Heart left ventricle (tissue), 16 donors: ENCODE results near the gene WHRN. TPM values are rescaled to one million over a fixed set of nuclear protein-coding genes. Genes with fewer than 3 reads are reported as not detected.

ENCODE experiments used
- ATAC-seq, 4 donors: fragments of 200-7000 bp; cut with Tn5 transposase; one replicate each; pipeline ENCODE4 v1.9.1; 2020 to 2022; ENCODE audit warnings: moderate library complexity in 4 of 4, mild to moderate bottlenecking in 3 of 4, moderate number of reproducible peaks in 1 of 4
- DNase-seq, 5 donors: peaks; one replicate each; pipeline ENCODE4 v3.0.0-alpha.2; 2020
- H3K27ac ChIP-seq, 12 donors: fragments of 200-600 bp; sonication (generic) in 4 of 12; one replicate each; pipeline versions ENCODE4 v1.5.0 to v1.8.0; 2016 to 2022; ENCODE audit warnings: mild to moderate bottlenecking in 2 of 12
- H3K27me3 ChIP-seq, 9 donors: fragments of 200-600 bp; sonication (generic) in 2 of 9; one replicate each; pipeline versions ENCODE4 v1.5.1 to v1.8.0; 2016 to 2022; ENCODE audit warnings: mild to moderate bottlenecking in 3 of 9
- H3K36me3 ChIP-seq, 9 donors: fragments of 200-600 bp; sonication (generic) in 2 of 9; one replicate each; pipeline versions ENCODE4 v1.5.0 to v1.8.0; 2018 to 2022; ENCODE audit warnings: mild to moderate bottlenecking in 2 of 9
- H3K4me1 ChIP-seq, 12 donors: fragments of 200-600 bp; sonication (generic) in 4 of 12; one replicate each; pipeline versions ENCODE4 v1.5.0 to v1.8.0; 2016 to 2022; ENCODE audit warnings: mild to moderate bottlenecking in 3 of 12
- H3K4me3 ChIP-seq, 12 donors: fragments of 200-600 bp; sonication (generic) in 4 of 12; one replicate each; pipeline versions ENCODE4 v1.5.0 to v1.8.0; 2017 to 2022; ENCODE audit warnings: mild to moderate bottlenecking in 9 of 12, moderate library complexity in 4 of 12
- H3K9me3 ChIP-seq, 12 donors: fragments of 200-600 bp; sonication (generic) in 4 of 12; one replicate each; pipeline versions ENCODE4 v1.5.0 to v1.8.0; 2016 to 2022; ENCODE audit warnings: mild to moderate bottlenecking in 1 of 12
- CTCF ChIP-seq, 12 donors: fragments of 200-600 bp; sonication (generic) in 4 of 12; IDR thresholded peaks; one replicate each; pipeline versions ENCODE4 v1.5.0 to v1.8.0; 2018 to 2022; ENCODE audit warnings: antibody characterized with exemption in 12 of 12, mild to moderate bottlenecking in 5 of 12
- POLR2A ChIP-seq, 2 donors: fragments of 450-650 bp; IDR thresholded peaks; one replicate each; pipeline ENCODE4 v1.6.1; 2017; ENCODE audit warnings: antibody characterized with exemption in 2 of 2, mild to moderate bottlenecking in 2 of 2, moderate library complexity in 2 of 2
- WGBS, 4 donors: extraction: QIAGEN DNeasy Blood & Tissue Kit in 2 of 4; methylation state at CpG; one replicate each; pipeline versions ENCODE4 v1.1.5 to v1.1.7; 2013 to 2018; 5-methylcytosine and 5-hydroxymethylcytosine counted together
- intact Hi-C, 10 donors: fragments of 100-400 bp; cut with DNase I; formaldehyde crosslinking; loops; one replicate each; pipeline versions ENCODE4 v1.11.1 to v1.14.2; 2022
- polyA plus RNA-seq, 2 donors: library from polyadenylated mRNA; stranded (reverse); fragments of 200-250 nt; gene quantifications; one replicate each; pipeline ENCODE4 v1.2.3, GENCODE V29; 2013
- total RNA-seq, 9 donors: library from RNA; depleted of rRNA in 2 of 9; stranded (reverse); fragments of >200 nt in 2 of 9; fragmentation: NEBNext Ultra II Directional in 3 of 9; extraction: Animal tissue kit (Norgen Biotek cat#: 25700) in 3 of 9; gene quantifications; one replicate each; pipeline versions ENCODE4 v1.1.0 to v1.2.4, GENCODE V29; 2016 to 2023
- donor health status: ischemic (EF 13 %, LVEDD 7.1; RV severe dilation, severe dysfunction).
- donor health status: healthy with polysubstance abuse.
- donor health status: DM: no; HTN: yes; CAD: no.
- donor health status: DM: no; HTN: no; CAD: no.
- donor health status: ischemic (EF 25% LVEDD 6.9; RV normal size, moderate dysfunction).
- donor health status: ischemic (EF 25% LVEDD 5.7; RV mildly dilated, moderate dysfunction).
- donor health status: healthy.
- donor health status: DM: yes; HTN: yes; CAD: no.
- donor health status: ischemic (EF 35%, LVEDD 5.7; RV mildly dilated, moderate dysfunction).
- donor health status: nonischemic (EF 11% LVEDD 7.7; RV severe dilation, severe dysfunction).
- donor health status: DM: yes; HTN: yes; CAD: no.
- donor health status: PGD.
- donor health status: ischemic (EF 29% LVEDD 5.4; RV normal size, mild dysfunction).
- donor health status: nonischemic (EF 23%, LVEDD 6.1; RV moderate dilation, normal function).

Gene WHRN
- total and polyA plus RNA-seq, 11 donors, result 0.12 to 1.4 (median 0.56) TPM

DNA sequence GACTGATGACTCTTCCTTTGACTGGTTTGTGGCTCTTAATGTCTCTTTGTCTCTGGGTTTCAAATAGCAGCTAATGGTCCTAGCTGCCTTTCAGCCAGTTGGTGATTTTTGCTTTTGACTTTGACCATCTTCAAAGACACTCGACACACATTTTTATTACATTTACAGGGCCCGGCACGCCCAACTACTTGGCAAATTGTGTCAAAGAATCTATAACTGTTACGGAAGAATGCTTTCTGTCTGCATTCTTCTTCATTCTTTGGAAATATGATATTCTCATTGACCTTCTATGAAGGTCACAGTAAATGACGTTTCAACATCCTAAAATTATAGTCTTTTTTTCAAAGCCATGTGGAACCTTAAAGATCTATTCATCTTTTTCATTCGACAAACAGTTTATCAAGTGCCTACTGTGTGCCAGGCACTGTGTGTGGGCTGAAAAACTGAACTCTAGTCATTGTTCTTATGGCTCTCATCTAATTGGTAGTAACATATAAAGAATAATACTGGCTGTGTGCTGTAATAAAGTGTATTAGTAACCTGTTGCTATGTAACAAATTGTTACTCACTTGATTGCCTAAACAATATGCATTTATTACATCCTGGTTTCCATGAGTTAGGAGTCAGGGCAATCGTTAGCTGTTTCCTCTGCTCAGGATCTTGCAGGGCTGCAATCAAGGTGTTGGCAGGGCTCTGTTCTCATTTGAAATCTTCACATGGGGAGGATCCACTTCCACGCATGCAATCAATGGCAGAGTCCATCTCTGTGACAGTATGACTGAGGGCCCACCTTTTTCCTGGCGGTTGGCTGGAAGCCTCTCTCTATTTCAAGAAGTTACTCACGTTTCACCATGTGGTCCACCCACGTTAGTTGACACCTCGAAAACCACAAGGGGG lies 7.0 kb upstream of the WHRN start:
- intact Hi-C loops, result no loop called here
- H3K36me3 ChIP-seq, result no peaks in the 10 kb centered on the region
- WGBS, 4 donors, result 64 to 77% (median 67%) methylated on average over 12 of the region's 12 CpGs
- no peak overlapping the region for H3K27ac ChIP-seq
- peaks cover 0 to 66% (median 33%) of the 10 kb centered on the region in 9 donors for H3K27me3 ChIP-seq
- no peak for TF ChIP-seq POLR2A (IDR thresholded peaks at IDR 0.05)
- no peak for TF ChIP-seq CTCF (IDR thresholded peaks at IDR 0.05)
- ATAC-seq, result no peak
- H3K4me3 ChIP-seq, result no peak overlapping the region
- H3K9me3 ChIP-seq, result no peaks in the 10 kb centered on the region
- peaks cover 0 to 11% (median 0%) of the 10 kb centered on the region in 12 donors for H3K4me1 ChIP-seq
- no peak for DNase-seq

DNA sequence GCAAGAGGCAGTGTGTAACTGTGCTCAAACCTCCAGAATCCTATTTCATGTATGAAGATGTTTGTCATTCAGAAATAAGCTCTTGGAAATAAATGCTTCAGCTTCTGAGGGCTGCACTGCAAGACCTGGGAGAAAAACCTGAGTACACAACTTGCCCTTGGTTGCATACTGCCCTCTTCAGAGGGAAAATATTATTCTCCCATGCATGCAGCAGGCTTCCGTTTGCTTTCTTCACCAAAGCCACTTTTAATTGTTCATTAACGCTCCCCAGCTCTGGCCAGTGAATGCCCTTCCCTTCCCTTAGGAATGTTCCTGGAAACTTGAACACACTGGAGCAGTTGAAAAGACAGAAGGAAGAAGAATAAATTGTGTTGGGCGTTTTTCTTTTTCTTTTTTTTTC lies 2.5 kb upstream of the WHRN start:
- H3K27me3 ChIP-seq, result peaks cover 5 to 89% (median 58%) of the 10 kb centered on the region in 9 donors
- intact Hi-C loops, result no loop called here

DNA sequence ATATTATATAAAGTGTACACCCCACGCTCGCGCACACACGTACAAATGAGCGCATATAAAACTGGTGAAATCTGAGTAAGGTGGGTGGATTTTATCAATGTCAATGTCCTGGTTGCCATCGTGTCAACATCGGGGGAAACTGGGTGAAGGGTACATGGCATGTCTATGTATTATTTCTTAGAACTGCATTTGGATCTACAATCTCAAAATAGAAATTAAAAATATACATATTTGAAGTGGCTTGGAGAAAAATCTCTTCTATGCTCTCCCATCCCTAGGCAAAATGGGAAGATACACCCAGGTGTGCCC lies 763 bp upstream of the WHRN start:
- ATAC-seq (no peak), DNase-seq (no peak)
- WGBS, 4 donors, result 58 to 70% (median 64%) methylated on average over 7 of the region's 7 CpGs
- Histone ChIP-seq H3K9me3 (no peaks in the 10 kb centered on the region), H3K4me3 (peak overlapping the region in 9 of 12 donors; percentile 53 to 69 (median 61)), H3K27me3 (peaks cover 5 to 74% (median 53%) of the 10 kb centered on the region in 9 donors), H3K27ac (peak overlapping the region in 1 of 12 donors; percentile 86), H3K36me3 (no peaks in the 10 kb centered on the region), H3K4me1 (peaks cover 0 to 18% (median 6%) of the 10 kb centered on the region in 12 donors)
- intact Hi-C loops, result no loop called here
- TF ChIP-seq POLR2A (IDR thresholded peaks at IDR 0.05) (no peak), CTCF (IDR thresholded peaks at IDR 0.05) (no peak)

More for the DNA sequence above, 2.5 kb upstream of the WHRN start:
- no peak for ATAC-seq
- Histone ChIP-seq H3K4me3 (no peak overlapping the region), H3K4me1 (peaks cover 0 to 18% (median 6%) of the 10 kb centered on the region in 12 donors), H3K27ac (no peak overlapping the region), H3K36me3 (no peaks in the 10 kb centered on the region), H3K9me3 (no peaks in the 10 kb centered on the region)
- WGBS, 4 donors, result 14 to 23% (median 20%) methylated on average over 3 of the region's 3 CpGs
- no peak for DNase-seq
- peak in 1 of 12 donors; percentile 18 for TF ChIP-seq CTCF (IDR thresholded peaks at IDR 0.05)
- no peak for TF ChIP-seq POLR2A (IDR thresholded peaks at IDR 0.05)

DNA sequence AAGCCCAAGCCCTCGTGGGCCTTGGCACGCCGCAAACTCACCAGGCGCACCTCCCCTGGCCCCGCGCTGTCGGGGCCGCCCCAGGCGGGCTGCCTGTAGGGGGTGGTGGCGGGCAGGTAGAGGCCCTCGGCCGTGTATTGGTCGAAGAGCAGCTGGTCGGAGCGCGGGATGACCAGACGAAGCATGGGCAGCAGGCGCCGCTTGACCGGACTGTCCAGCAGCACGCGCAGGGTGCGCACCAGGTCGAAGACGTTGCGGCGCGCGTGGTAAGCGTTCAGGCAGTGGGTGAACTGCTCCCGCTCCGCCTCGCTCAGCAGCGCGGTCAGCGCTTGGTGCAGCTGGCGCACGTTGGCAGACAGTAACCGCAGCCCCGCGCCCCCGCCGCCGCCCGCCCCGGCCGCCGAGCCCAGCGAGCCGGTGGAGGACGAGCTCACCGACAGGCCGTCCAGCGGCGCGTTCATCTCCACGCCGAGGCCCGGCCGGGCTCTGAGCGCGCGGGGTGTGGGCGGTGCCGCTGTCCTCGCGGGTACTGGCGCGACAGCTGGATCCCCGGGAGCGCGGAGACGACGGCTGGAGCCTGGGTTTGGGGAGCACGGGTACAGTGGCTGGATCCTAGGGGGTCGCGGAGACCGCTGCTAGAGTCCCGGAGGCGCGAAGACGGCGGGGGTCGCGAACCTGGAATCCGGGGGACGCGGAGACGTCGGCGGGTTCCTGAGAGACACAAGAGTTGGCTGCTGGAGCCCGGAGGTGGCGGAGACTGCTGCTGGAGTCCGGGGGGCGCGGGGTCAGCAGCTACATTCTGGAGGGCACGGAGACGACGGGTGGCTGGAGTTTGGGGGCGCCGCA lies 709 bp downstream of the WHRN start:
- Histone ChIP-seq H3K27ac (peak overlapping the region in 1 of 12 donors; percentile 86), H3K4me3 (peak overlapping the region; percentile 20 to 69 (median 58)), H3K27me3 (peaks cover 5 to 76% (median 44%) of the 10 kb centered on the region in 9 donors), H3K36me3 (no peaks in the 10 kb centered on the region), H3K9me3 (no peaks in the 10 kb centered on the region), H3K4me1 (peaks cover 0 to 18% (median 6%) of the 10 kb centered on the region in 12 donors)
- intact Hi-C loops, result no loop called here
- DNase-seq (peak; percentile 23 to 68 (median 37)), ATAC-seq (peak in 2 of 4 donors; percentile 57 to 75)
- TF ChIP-seq POLR2A (IDR thresholded peaks at IDR 0.05) (no peak), CTCF (IDR thresholded peaks at IDR 0.05) (peak in 2 of 12 donors; percentile 13 to 23)
- WGBS, 4 donors, result 0 to 7% (median 5%) methylated on average over 4 to 101 of the region's 101 CpGs; no CpG with 5 or more reads in 1 of the 4 donors
